ENCODE measurements around the gene ADAMTS9.

The ADAMTS9 gene

DNA sequence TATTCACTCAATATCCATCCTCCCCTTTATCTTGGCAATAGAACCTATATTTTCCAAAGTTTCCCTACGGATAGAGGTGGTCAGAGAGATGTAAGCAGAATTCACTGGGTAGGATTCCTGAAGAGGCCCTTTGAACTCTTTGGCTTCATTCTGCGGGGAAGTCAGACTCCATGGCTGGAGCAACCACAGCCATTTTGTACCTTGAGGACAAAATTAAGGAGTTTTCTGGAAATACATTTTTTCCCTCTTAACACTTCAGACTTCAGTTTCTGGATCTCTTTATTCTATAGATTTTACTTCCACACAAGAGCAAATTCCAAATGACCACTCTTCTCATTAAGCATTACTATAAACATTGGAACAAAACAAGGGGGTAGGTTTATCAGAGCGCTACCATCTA, 43.3 kb downstream of the ADAMTS9 start:
- Mint-ChIP-seq H3K4me1 (peaks cover 28% of the 10 kb centered on the region), H3K36me3 (ENCODE audit: low read depth) (peaks cover 73% of the 10 kb centered on the region), H3K27ac (peak overlapping the region in 1 of 3 experiments; percentile 78), H3K4me3 (no peak overlapping the region), H3K9me3 (no peaks in the 10 kb centered on the region), H3K27me3 (ENCODE audit: low read depth) (no peaks in the 10 kb centered on the region)
- TF ChIP-seq, protein P1, sequence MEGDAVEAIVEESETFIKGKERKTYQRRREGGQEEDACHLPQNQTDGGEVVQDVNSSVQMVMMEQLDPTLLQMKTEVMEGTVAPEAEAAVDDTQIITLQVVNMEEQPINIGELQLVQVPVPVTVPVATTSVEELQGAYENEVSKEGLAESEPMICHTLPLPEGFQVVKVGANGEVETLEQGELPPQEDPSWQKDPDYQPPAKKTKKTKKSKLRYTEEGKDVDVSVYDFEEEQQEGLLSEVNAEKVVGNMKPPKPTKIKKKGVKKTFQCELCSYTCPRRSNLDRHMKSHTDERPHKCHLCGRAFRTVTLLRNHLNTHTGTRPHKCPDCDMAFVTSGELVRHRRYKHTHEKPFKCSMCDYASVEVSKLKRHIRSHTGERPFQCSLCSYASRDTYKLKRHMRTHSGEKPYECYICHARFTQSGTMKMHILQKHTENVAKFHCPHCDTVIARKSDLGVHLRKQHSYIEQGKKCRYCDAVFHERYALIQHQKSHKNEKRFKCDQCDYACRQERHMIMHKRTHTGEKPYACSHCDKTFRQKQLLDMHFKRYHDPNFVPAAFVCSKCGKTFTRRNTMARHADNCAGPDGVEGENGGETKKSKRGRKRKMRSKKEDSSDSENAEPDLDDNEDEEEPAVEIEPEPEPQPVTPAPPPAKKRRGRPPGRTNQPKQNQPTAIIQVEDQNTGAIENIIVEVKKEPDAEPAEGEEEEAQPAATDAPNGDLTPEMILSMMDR (IDR thresholded peaks at IDR 0.05; ENCODE audit: unreplicated experiment in 3 of 3), result no peak

DNA sequence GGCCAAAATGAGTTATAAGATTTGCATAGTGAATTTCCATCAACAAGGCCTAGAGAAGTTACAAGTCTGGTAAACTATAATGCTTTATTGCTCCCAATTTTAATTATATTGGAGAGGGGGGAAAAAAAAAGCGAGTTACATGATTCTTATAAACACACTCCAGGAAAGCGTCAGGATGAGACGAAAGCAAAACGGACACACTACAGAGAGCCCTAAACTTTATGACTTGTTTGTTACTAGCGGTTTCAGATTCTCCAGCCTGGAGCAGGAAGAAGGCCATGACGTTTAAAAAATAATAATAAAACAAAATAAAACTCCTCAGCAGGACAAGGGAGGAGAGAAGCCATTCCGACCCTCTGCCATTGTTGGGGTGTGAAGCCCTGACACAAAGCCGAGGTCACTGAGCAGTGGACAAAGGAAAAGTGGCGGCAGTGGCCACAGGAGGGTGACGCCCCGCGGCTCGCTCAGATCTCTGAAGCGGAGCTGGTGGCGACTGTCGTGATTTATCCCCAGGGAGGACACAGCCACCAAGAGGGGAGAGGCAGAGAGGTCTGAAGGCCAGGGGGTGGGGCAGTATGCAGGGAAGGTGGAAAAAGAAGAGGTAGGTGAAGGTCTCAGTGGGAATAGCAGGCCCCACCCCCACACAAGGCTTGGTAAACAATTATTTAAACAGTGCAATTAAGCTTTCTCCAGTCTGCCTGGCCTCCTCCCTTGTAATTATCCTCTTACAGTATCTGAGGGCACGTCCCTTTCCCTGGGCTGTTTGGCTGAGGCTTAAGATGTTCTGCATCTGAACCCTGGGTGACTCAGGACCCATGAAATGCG, 45.3 kb downstream of the ADAMTS9 start:
- H3K4me1 Mint-ChIP-seq, result peaks cover 30% of the 10 kb centered on the region
- TF ChIP-seq, protein P1 (IDR thresholded peaks at IDR 0.05; ENCODE audit: unreplicated experiment in 3 of 3), result no peak
- peak overlapping the region in 2 of 3 experiments; percentile 10 to 49 for H3K4me3 Mint-ChIP-seq
- peak overlapping the region; percentile 62 to 93 (median 90) for H3K27ac Mint-ChIP-seq
- no peaks in the 10 kb centered on the region for H3K9me3 Mint-ChIP-seq
- H3K36me3 Mint-ChIP-seq (ENCODE audit: low read depth), result peaks cover 67% of the 10 kb centered on the region
- H3K27me3 Mint-ChIP-seq (ENCODE audit: low read depth), result no peaks in the 10 kb centered on the region

DNA sequence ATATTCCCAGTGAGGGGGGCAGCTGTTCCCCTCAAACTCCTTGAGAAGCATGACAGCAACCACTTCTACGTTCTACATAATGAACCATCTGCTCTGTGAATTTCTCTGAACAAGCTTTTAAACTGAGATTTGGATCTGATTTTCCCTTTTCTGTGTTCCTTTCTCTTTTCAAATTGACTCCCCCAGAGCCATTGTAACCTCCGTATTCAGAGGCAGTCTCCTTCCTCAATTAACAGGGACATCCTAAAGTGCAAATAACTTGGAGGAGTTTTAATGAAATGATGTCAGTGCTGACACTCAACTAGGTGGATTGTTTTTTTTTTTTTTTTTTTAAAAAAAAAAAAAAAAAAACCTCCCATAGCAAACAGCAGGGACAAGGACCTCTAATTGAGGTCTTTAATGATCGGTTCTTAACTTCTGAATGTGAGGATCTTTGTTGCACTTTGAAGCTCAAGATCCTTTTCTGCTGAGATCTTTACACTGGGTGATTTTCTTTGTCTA, 48.8 kb downstream of the ADAMTS9 start:
- Mint-ChIP-seq H3K4me1 (peaks cover 40% of the 10 kb centered on the region), H3K9me3 (no peaks in the 10 kb centered on the region), H3K27ac (peak overlapping the region; percentile 35 to 93 (median 69)), H3K36me3 (ENCODE audit: low read depth) (peaks cover 61% of the 10 kb centered on the region), H3K27me3 (ENCODE audit: low read depth) (no peaks in the 10 kb centered on the region), H3K4me3 (no peak overlapping the region)
- TF ChIP-seq, protein P1 (IDR thresholded peaks at IDR 0.05; ENCODE audit: unreplicated experiment in 3 of 3), result no peak

DNA sequence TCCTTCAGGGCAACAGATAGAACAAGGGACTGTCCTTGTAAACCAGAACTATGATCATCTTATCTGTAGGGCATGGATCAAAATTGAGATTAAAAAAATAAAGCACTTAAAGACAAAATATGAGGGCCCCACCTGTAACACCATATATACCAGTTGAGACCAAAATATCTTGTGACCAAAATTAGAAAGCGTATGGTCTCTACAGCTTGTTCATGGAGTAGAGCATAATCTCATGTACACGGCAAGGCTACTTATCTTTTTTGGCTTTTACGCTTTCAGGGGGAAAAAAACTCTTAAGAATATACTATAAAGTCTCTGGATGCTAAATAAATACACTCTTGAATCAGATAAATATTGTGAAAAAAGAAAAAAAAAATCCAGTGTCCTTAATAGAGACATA, 49.3 kb downstream of the ADAMTS9 start:
- Mint-ChIP-seq H3K4me3 (no peak overlapping the region), H3K36me3 (ENCODE audit: low read depth) (peaks cover 65% of the 10 kb centered on the region), H3K27ac (peak overlapping the region; percentile 24 to 93 (median 35)), H3K4me1 (peaks cover 41% of the 10 kb centered on the region), H3K27me3 (ENCODE audit: low read depth) (no peaks in the 10 kb centered on the region), H3K9me3 (no peaks in the 10 kb centered on the region)
- TF ChIP-seq, protein P1 (IDR thresholded peaks at IDR 0.05; ENCODE audit: unreplicated experiment in 3 of 3), result no peak

DNA sequence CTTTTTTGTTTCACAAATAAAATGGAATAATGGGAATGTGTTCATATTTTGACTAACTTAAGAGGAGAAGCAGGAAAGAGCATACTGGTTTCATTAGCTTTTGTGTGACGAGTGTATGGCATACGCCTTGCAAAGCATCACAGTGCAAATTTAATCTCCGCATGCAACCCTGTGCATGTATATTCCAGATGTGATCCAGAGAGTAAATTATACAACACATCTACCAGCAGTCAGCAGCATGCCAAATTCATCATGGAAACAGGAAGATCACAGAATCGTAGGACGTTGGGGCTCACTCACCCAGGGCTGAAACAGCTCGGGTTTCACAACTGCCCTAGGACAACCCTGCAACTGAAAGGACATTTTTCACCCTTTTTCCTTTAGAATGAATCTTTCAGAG, 53.4 kb downstream of the ADAMTS9 start:
- no peaks in the 10 kb centered on the region for H3K9me3 Mint-ChIP-seq

More for the DNA sequence above, 53.4 kb downstream of the ADAMTS9 start:
- TF ChIP-seq, protein P1 (IDR thresholded peaks at IDR 0.05; ENCODE audit: unreplicated experiment in 3 of 3), result no peak
- no peak overlapping the region for H3K4me3 Mint-ChIP-seq
- peaks cover 18% of the 10 kb centered on the region for H3K4me1 Mint-ChIP-seq
- H3K27me3 Mint-ChIP-seq (ENCODE audit: low read depth), result no peaks in the 10 kb centered on the region
- H3K27ac Mint-ChIP-seq, result peak overlapping the region in 2 of 3 experiments; percentile 30 to 59
- H3K36me3 Mint-ChIP-seq (ENCODE audit: low read depth), result peaks cover 82% of the 10 kb centered on the region

Measured in nephron (organoid).